Lower leg skin (tissue), 3 donors: Measurements from ENCODE around the gene MRPL55.

Experiments used
- POLR2A ChIP-seq, 2 donors: fragments of 450-650 bp; IDR thresholded peaks; one replicate each; pipeline ENCODE4 v1.6.1; 2016 to 2017; ENCODE audit warnings: antibody characterized with exemption in 2 of 2, mild to moderate bottlenecking in 1 of 2, moderate library complexity in 1 of 2
- TF ChIP-seq, protein P1 (sequence below), 3 donors: fragments of 450-650 bp; IDR thresholded peaks; one replicate each; pipeline ENCODE4 v1.5.1; 2016; ENCODE audit warnings: antibody characterized with exemption in 3 of 3, mild to moderate bottlenecking in 3 of 3, moderate library complexity in 2 of 3

DNA sequence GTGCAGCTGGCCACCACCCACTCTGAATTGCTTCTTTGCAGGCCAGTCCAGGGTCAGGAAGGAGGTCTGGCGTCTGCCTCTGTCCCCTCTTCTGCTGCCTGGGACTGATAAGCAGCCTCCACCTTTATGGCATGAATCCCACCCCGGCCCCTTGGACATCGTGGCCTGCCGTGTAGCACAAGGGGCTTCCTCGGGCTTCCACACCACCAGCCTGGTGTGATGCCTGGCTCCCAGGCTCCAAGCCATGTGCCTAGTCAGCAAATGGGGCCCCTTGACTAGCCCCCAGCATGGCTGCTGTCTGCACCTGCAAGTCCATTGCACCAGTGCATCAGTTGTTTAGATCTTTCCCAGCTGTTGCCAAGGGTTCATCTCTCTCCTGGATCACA is 36.4 kb downstream of the MRPL55 start:
- TF ChIP-seq, protein P1, sequence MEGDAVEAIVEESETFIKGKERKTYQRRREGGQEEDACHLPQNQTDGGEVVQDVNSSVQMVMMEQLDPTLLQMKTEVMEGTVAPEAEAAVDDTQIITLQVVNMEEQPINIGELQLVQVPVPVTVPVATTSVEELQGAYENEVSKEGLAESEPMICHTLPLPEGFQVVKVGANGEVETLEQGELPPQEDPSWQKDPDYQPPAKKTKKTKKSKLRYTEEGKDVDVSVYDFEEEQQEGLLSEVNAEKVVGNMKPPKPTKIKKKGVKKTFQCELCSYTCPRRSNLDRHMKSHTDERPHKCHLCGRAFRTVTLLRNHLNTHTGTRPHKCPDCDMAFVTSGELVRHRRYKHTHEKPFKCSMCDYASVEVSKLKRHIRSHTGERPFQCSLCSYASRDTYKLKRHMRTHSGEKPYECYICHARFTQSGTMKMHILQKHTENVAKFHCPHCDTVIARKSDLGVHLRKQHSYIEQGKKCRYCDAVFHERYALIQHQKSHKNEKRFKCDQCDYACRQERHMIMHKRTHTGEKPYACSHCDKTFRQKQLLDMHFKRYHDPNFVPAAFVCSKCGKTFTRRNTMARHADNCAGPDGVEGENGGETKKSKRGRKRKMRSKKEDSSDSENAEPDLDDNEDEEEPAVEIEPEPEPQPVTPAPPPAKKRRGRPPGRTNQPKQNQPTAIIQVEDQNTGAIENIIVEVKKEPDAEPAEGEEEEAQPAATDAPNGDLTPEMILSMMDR (IDR thresholded peaks at IDR 0.05), result no peak
- TF ChIP-seq POLR2A (IDR thresholded peaks at IDR 0.05), result no peak
